Activated naive CD4-positive, alpha-beta T cell (primary cell): ENCODE measurements around the gene ELOVL5.
A peak's percentile ranks its signal among the peaks of the same experiment; 100 is the strongest.
"Not testable (repeated sequence)": the region's sequence is repeated elsewhere in the genome, so short reads cannot be mapped to it uniquely, and the experiment has no call there.

ENCODE experiments used
- DNase-seq, 4 experiments: peaks; one replicate each; lab custom pipeline; 2025; lab: John Stamatoyannopoulos, UW

The ELOVL5 gene

DNA sequence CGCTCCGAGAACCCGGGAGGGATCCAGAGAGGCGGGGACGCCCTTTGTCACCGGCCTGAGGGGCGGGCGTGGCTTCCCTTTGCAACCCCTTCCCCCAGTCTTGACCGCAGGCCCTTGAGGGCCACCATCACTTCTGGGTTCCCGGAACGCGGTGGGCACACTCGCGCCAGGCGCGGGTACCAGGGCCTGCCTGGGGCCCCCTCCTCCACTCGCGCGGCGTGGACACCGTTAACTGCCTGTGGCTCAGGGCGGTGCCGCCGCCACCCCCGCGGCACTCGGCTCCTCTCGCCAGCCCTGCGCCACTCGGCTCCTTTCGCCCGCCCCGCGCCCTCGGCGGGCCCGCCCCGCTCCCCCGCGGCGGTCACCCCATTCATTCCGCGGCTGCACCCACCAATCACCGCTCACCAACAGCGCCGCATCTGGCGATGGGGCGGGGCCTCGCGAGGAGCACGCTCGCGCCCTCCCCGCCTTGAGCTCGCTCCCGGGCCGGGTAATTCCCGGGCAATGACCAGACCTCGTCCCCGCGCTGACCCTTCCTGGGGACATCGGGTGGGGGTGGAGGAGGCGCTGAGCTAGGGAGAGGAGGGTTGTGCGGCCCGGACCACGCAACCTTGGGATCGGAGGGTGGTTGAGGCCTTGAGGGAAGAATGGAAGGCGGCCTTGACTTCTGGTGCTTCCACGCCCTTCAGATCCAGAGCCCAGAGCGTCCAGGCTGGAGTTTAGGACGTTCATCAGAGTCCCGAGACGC is 10.5 kb upstream of the ELOVL5 start:
- DNase-seq: peak; percentile 60 to 82 (median 71)

DNA sequence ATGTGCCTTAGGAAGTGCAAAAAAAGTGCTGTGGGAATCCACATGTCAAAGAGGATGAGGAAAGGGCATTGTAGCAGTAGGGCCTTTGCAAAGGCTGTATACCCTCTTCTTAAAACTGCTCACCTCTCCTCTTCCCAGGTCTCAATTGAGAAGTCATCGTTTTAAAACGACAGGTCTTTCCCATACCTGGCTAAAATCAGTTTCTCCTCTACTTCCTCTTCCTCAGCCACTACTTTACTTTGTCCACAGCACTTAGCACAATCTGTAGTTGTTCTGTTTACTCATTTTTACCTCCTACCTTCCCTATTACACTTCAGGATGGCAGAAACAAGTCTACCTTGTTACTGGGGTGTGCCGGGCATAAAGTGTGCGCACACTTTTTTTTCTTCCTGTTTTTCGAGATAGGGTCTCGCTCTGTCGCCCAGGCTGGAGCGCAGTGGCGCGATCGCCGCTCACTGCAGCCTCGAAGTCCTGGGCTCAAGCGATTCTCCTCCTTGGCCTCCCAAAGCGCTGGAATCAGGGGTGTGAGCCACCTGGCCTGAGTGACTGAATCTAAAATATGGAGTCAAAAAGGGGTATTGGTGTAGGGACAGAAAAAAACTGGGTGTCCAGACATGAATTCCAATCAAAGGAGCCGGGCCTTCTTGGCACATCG is 9.8 kb upstream of the ELOVL5 start:
- DNase-seq: no peak

GRCh38 chr6:53357576-53358360 is 9.0 kb upstream of the ELOVL5 start:
- DNase-seq: no peak

DNA sequence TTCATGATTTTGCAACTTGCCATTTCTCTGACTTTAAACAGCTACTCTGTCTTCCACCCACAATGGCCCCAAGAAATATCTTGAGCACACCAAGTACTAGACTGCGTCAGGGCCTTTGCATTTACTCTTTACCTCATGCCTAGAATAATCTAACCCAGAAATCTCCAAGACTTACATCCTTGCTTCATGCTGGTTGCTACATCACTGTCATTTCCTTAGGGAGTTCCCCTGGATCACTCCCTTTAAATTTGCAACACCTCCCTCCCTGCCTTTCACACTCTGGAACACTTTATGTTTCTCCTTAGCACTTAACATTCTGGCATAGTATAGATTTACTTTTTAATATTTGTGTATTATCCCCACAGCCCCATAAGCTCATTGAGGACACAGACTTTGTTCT is 4.9 kb upstream of the ELOVL5 start:
- DNase-seq: no peak

DNA sequence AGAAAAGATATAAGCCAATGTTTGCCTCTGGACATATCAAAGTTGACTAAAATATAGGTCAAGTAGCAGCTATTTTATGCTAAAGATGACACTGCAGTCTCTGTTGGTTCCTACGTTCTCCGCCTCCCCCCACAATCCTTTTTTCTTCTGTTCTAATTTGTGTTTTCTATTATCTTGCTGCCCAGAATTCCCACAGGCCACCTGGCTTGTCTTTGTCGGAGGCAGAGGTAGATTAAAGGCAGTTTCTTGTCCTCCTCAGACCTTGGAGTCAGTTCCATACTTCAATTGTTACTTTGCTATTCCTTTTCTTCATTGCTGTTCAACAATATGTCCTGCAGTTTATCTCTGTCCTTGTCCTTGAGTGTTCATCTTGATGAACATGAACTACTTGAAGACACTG is 3.6 kb upstream of the ELOVL5 start:
- DNase-seq: no peak

- no peak for DNase-seq
Observed at GRCh38 chr6:53349209-53349693, 501 bp upstream of the ELOVL5 start.

DNA sequence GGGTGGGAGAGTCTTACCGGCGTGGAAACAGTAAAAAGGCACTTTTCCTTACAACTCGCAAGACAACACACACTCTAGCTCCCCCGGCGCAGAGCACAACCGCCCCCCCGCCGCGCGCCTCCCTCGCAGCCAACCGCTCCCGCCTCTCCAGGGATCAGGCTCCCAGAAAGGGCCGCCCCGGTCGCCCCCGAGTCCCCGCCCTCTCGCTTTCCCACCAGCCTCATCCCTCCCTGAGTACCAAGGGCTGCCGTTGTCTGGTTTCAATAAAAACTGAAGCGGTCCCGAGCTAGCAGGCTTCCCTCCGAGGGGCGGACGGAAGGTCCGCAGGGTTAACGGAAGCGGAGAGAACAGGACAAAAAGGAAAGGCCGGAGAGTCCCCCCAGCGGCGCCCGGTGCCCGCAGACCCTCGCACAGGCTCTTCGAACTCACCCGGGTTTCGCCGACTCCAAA is 804 bp downstream of the ELOVL5 start:
- peak in 2 of 4 experiments; percentile 6 to 9 for DNase-seq

GRCh38 chr6:53347250-53347920 is 1.4 kb downstream of the ELOVL5 start:
- peak in 1 of 4 experiments; percentile 43 for DNase-seq

GRCh38 chr6:53346049-53346448 is 2.7 kb downstream of the ELOVL5 start:
- not testable (repeated sequence) for DNase-seq

- no peak for DNase-seq
Observed at GRCh38 chr6:53344969-53345368, 3.8 kb downstream of the ELOVL5 start.

DNA sequence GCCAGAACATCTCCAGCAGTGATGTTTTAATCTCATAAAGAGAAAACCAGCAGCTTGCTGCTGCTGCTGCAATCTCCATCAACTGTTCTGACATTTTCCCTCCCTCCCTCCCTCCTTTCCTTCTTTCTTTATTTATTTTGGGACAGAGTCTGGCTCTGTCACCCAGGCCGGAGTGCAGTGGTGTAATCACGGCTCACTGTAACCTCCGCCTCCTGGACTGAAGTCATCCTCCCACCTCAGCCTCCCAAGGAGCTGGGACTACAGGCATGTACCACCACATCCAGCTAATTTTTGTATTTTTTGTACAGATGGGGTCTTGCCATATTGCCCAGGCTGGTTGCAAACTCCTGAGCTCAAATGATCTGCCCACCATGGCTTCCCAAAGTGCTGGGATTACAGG is 5.7 kb downstream of the ELOVL5 start:
- no peak for DNase-seq

GRCh38 chr6:53342217-53342616 is 6.5 kb downstream of the ELOVL5 start:
- no peak for DNase-seq

DNA sequence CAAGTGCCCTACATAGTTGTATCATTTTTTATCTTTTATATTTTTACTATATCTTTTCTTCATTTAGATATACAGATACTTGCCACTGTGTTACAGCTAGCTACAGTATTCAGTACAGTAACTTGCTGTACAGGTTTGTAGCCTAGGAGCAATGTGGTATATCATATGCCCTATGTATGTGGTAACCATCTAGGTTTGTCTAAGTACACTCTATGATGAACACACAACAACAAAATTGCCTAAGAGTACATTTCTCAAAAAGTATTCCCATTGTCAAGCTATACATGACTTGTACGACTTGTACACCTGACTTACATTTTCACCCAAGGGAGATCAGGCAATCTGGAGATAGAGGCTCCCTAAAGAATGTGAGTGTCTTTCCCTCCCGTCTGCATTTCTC is 8.2 kb downstream of the ELOVL5 start:
- DNase-seq: no peak

GRCh38 chr6:53339424-53339823 is 9.3 kb downstream of the ELOVL5 start:
- no peak for DNase-seq

DNA sequence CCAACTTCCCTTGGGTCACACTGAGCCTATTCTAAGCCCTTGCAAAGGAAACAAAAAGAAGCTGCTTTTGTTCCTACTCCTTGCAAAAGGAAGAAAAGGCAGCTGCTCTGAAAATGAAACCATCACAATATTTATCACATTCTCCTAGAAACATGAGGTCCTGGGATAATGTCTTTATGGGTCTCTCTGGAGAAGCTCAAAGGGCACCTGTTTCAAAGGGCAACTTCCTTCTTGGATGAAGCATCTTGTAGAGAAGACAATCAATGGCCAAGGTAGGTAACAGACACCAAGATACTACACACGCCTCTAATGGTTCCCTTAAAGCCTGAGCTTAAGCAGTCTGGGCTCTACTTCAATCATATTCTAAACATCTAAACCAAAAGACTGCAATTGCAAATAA is 10.4 kb downstream of the ELOVL5 start:
- DNase-seq: no peak

DNA sequence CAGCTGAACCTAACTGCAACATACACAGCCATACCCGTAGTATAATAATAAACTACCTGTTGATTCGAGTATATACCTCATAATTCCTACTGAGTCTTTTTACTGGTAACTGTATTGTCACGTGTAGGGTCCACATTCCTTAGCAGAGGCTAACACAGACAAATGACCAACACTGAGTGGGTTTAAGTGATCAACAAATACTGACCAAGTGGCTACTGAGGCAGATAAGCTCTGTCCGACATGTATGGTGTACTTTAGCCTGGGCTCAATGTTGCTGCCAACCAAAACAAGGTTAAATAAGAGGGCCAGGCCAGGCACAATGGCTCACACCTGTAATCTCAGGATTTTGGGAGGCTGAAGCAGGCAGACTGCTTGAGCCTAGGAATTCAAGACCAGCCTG is 12.7 kb downstream of the ELOVL5 start:
- DNase-seq: no peak

- DNase-seq: peak in 3 of 4 experiments; percentile 43 to 55 (median 49)
Observed at GRCh38 chr6:53335224-53335994, 13.3 kb downstream of the ELOVL5 start.

DNA sequence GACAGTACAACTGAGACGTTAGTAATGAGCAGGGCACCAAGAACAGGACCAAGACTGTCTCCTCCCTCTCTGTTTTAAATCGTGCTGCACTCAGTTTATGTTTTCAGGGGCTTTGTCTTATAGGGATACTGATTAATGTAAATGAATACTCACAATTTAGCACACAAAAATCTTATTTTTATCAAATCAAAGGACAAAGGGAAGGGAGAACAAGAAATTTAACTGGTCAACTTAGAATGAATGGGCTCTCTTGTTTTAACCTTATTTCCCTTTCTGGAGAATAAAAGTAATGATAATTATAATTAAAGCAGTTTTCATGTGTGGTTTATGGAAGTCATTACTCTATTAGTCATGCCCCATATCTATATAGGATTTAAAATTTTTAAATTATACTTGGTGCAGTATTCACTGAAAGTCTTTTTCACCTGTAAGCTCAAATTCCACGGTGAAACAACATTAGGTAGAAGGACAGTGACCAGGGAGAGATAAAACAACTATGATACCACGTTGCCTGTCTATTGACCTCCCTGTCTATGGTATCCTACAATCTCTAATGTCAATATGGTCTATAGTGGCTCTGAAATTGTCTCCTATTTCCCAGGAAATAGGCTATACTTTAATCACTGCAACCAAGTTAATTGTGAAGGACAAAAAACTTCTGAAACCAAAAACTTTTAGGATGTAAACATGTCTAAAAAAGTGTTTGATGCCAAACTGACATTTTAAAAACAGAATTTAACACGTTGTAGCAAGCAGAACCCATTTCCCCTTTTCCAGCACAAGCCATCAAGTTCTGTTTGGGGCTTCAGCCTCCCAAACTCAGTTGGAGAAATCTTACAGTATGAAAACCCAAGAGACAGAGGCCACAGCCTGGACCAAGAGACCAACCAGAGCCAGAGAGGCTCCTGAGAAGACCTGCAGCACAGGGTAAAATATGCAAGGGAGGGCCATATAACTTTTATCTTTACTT is 15.0 kb downstream of the ELOVL5 start:
- no peak for DNase-seq

- DNase-seq: no peak
Observed at GRCh38 chr6:53331678-53332077, 17.1 kb downstream of the ELOVL5 start.

- no peak for DNase-seq
Observed at GRCh38 chr6:53330137-53330536, 18.6 kb downstream of the ELOVL5 start.
